GM12891 (cell line): ENCODE data around the gene AFF3.

Experiments
- POLR2A ChIP-seq: IDR thresholded peaks from 2 replicates; pipeline ENCODE4 v1.6.1; 2011; ENCODE audit warnings: low read depth, low read length, control low read depth
- POLR2AphosphoS5 ChIP-seq: IDR thresholded peaks from 2 replicates; pipeline ENCODE4 v1.6.1; 2011; ENCODE audit warnings: low read depth, low read length, control low read depth
- POU2F2 ChIP-seq: IDR thresholded peaks from 2 replicates; pipeline ENCODE4 v1.6.1; 2011; ENCODE audit warnings: low read depth, mild to moderate bottlenecking, control low read depth, low read length, moderate library complexity
- TAF1 ChIP-seq: IDR thresholded peaks from 2 replicates; pipeline ENCODE4 v1.6.1; 2011; ENCODE audit warnings: low read depth, low read length, control low read depth

GRCh38 chr2:99982744-99983143, 159.6 kb downstream of the AFF3 start:
- TF ChIP-seq POLR2AphosphoS5 (no peak), TAF1 (no peak), POU2F2 (no peak), POLR2A (no peak)
